Suprapubic skin (tissue), 4 donors: ENCODE measurements around the gene SNRPB2. TPM values are rescaled to one million over a fixed set of nuclear protein-coding genes. Genes with fewer than 3 reads are reported as not detected.

Source experiments
- DNase-seq, 2 donors: peaks; one replicate each; pipeline ENCODE4 v3.0.0-alpha.2; 2019; ENCODE audit warnings: low spot score in 2 of 2
- H3K27ac ChIP-seq: fragments of 200-600 bp; sonication (generic); one replicate; pipeline ENCODE4 v1.5.1; 2019
- H3K27me3 ChIP-seq: fragments of 200-600 bp; sonication (generic); one replicate; pipeline ENCODE4 v1.5.1; 2019
- H3K36me3 ChIP-seq: fragments of 200-600 bp; sonication (generic); one replicate; pipeline ENCODE4 v1.5.1; 2019
- H3K4me1 ChIP-seq: fragments of 200-600 bp; sonication (generic); one replicate; pipeline ENCODE4 v1.5.1; 2019
- H3K4me3 ChIP-seq: fragments of 200-600 bp; sonication (generic); one replicate; pipeline ENCODE4 v1.5.1; 2019; ENCODE audit warnings: mild to moderate bottlenecking
- H3K9me3 ChIP-seq: fragments of 200-600 bp; sonication (generic); one replicate; pipeline ENCODE4 v1.5.1; 2019
- EP300 ChIP-seq: sonication (generic); formaldehyde crosslinking; IDR thresholded peaks from one replicate; pipeline ENCODE4 v1.6.1; 2017; ENCODE audit warnings: antibody characterized with exemption
- POLR2A ChIP-seq, 2 donors: fragments of 450-650 bp; IDR thresholded peaks; one replicate each; pipeline ENCODE4 v1.6.1; 2017; ENCODE audit warnings: antibody characterized with exemption in 2 of 2, mild to moderate bottlenecking in 2 of 2, moderate library complexity in 2 of 2
- POLR2AphosphoS5 ChIP-seq, 3 donors: sonication (generic); formaldehyde crosslinking; IDR thresholded peaks; one replicate each; pipeline ENCODE4 v1.6.1; 2017; ENCODE audit warnings: antibody characterized with exemption in 3 of 3
- WGBS: methylation state at CpG from one replicate; pipeline ENCODE4 v1.1.5; 2018; 5-methylcytosine and 5-hydroxymethylcytosine counted together
- total RNA-seq, 4 donors: library from RNA; depleted of rRNA; stranded (reverse); fragments of >200 nt; gene quantifications; one replicate each; pipeline ENCODE4 v1.1.0, GENCODE V29; 2016
- TF ChIP-seq, protein P1 (sequence below), 2 donors: fragments of 200-600 bp in 1 of 2; fragments of 450-650 bp in 1 of 2; sonication (generic) in 1 of 2; IDR thresholded peaks; one replicate each; pipeline ENCODE4 v1.5.1; 2016 to 2019; ENCODE audit warnings: antibody characterized with exemption in 2 of 2, mild to moderate bottlenecking in 1 of 2, moderate library complexity in 1 of 2

Gene SNRPB2
- total RNA-seq, 4 donors from 2014 or later, result 14.1 to 26.9 (median 17.8) TPM

- no peak for DNase-seq
- Histone ChIP-seq H3K27ac (no peak overlapping the region), H3K9me3 (no peaks in the 10 kb centered on the region), H3K4me1 (no peaks in the 10 kb centered on the region), H3K27me3 (peaks cover 56% of the 10 kb centered on the region), H3K36me3 (no peaks in the 10 kb centered on the region), H3K4me3 (no peak overlapping the region)
- WGBS, result 69% methylated on average over 1 of the region's 1 CpG
- TF ChIP-seq POLR2AphosphoS5 (IDR thresholded peaks at IDR 0.05) (no peak), POLR2A (IDR thresholded peaks at IDR 0.05) (no peak), EP300 (no peak)
- TF ChIP-seq, protein P1, sequence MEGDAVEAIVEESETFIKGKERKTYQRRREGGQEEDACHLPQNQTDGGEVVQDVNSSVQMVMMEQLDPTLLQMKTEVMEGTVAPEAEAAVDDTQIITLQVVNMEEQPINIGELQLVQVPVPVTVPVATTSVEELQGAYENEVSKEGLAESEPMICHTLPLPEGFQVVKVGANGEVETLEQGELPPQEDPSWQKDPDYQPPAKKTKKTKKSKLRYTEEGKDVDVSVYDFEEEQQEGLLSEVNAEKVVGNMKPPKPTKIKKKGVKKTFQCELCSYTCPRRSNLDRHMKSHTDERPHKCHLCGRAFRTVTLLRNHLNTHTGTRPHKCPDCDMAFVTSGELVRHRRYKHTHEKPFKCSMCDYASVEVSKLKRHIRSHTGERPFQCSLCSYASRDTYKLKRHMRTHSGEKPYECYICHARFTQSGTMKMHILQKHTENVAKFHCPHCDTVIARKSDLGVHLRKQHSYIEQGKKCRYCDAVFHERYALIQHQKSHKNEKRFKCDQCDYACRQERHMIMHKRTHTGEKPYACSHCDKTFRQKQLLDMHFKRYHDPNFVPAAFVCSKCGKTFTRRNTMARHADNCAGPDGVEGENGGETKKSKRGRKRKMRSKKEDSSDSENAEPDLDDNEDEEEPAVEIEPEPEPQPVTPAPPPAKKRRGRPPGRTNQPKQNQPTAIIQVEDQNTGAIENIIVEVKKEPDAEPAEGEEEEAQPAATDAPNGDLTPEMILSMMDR (IDR thresholded peaks at IDR 0.05), result no peak
These were observed 10.4 kb upstream of the SNRPB2 start for GRCh38 chr20:16719421-16719820.

- WGBS, result 94% methylated on average over 1 of the region's 1 CpG
- Histone ChIP-seq H3K27me3 (peaks cover 43% of the 10 kb centered on the region), H3K36me3 (peaks cover 12% of the 10 kb centered on the region), H3K9me3 (peaks cover 6% of the 10 kb centered on the region), H3K4me3 (peak overlapping the region; percentile 89), H3K4me1 (peaks cover 25% of the 10 kb centered on the region), H3K27ac (no peak overlapping the region)
- TF ChIP-seq POLR2AphosphoS5 (IDR thresholded peaks at IDR 0.05), result no peak
- TF ChIP-seq POLR2A (IDR thresholded peaks at IDR 0.05), result no peak
- TF ChIP-seq, protein P1 (IDR thresholded peaks at IDR 0.05), result no peak
- no peak for TF ChIP-seq EP300
- DNase-seq, result no peak
These were observed 746 bp upstream of the SNRPB2 start for GRCh38 chr20:16729080-16729479.

DNA sequence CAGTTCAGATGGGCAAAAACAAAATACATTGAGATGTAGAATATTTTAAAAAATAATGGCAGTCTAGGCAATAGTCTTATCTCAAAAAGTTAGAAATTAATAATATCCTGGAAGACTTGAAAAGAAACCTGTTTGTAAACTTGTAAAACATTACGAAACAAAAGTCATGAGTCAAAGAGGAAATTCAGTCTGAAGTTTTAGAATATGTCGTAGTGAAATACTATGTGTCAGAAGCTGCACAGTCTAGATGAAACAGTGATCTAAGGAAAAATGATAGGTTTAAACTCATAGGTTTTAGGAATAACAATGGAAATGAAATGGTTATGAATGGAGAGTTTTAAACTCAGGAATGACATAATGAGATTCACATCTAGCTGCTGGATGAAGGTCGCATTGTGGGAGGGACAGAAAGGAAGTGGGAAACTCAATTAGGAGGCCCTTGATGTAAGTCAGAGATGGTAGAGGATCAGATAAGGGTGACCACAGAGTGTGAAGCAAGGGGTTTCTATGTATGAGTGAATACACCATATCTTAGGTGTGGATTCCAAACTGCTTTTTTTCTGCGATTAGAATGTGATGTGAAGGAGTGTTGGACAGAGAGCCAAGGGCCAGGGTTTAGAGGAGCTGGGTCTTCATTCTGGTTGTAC lies 2.8 kb downstream of the SNRPB2 start:
- H3K27ac ChIP-seq, result no peak overlapping the region
- TF ChIP-seq, protein P1 (IDR thresholded peaks at IDR 0.05), result no peak
- TF ChIP-seq POLR2A (IDR thresholded peaks at IDR 0.05), result no peak
- no peak for TF ChIP-seq EP300
- TF ChIP-seq POLR2AphosphoS5 (IDR thresholded peaks at IDR 0.05), result no peak
- peaks cover 9% of the 10 kb centered on the region for H3K27me3 ChIP-seq
- DNase-seq, result no peak
- 76% methylated on average over 4 of the region's 4 CpGs for WGBS
- no peaks in the 10 kb centered on the region for H3K9me3 ChIP-seq
- H3K4me3 ChIP-seq, result no peak overlapping the region
- peaks cover 38% of the 10 kb centered on the region for H3K36me3 ChIP-seq
- peaks cover 25% of the 10 kb centered on the region for H3K4me1 ChIP-seq

- TF ChIP-seq EP300 (no peak), POLR2A (IDR thresholded peaks at IDR 0.05) (no peak), POLR2AphosphoS5 (IDR thresholded peaks at IDR 0.05) (no peak)
- TF ChIP-seq, protein P1 (IDR thresholded peaks at IDR 0.05), result no peak
- WGBS, result 85% methylated on average over 6 of the region's 6 CpGs
- H3K36me3 ChIP-seq, result peaks cover 63% of the 10 kb centered on the region
These were observed 10.7 kb downstream of the SNRPB2 start for GRCh38 chr20:16740365-16741072.

GRCh38 chr20:16744178-16744807 lies 14.5 kb downstream of the SNRPB2 start:
- no peaks in the 10 kb centered on the region for H3K4me1 ChIP-seq
- DNase-seq, result no peak
- peaks cover 31% of the 10 kb centered on the region for H3K36me3 ChIP-seq
- no peak overlapping the region for H3K4me3 ChIP-seq
- TF ChIP-seq EP300, result no peak
- TF ChIP-seq POLR2AphosphoS5 (IDR thresholded peaks at IDR 0.05), result no peak
- TF ChIP-seq, protein P1 (IDR thresholded peaks at IDR 0.05), result no peak
- no peak for TF ChIP-seq POLR2A (IDR thresholded peaks at IDR 0.05)
- WGBS, result 67% methylated on average over 3 of the region's 3 CpGs
- no peaks in the 10 kb centered on the region for H3K27me3 ChIP-seq
- no peaks in the 10 kb centered on the region for H3K9me3 ChIP-seq
- H3K27ac ChIP-seq, result no peak overlapping the region

More at GRCh38 chr20:16740365-16741072, 10.7 kb downstream of the SNRPB2 start:
- H3K4me1 ChIP-seq, result no peaks in the 10 kb centered on the region
- no peak overlapping the region for H3K4me3 ChIP-seq
- DNase-seq, result no peak
- no peak overlapping the region for H3K27ac ChIP-seq
- H3K9me3 ChIP-seq, result no peaks in the 10 kb centered on the region
- no peaks in the 10 kb centered on the region for H3K27me3 ChIP-seq
